Effector CD4-positive, alpha-beta T cell (primary cell): ENCODE data around the gene POU2AF1.

Source experiments
- DNase-seq: peaks from one replicate; pipeline ENCODE4 v3.0.0-alpha.2; 2020

POU2AF1 gene

GRCh38 chr11:111310088-111310487 lies 69.0 kb downstream of the POU2AF1 start:
- no peak for DNase-seq

- DNase-seq, result no peak
These were observed 69.7 kb downstream of the POU2AF1 start for GRCh38 chr11:111309215-111309915.

- DNase-seq, result no peak
These were observed 70.9 kb downstream of the POU2AF1 start for GRCh38 chr11:111308140-111308539.

- DNase-seq, result no peak
These were observed 71.5 kb downstream of the POU2AF1 start for GRCh38 chr11:111307472-111308108.

GRCh38 chr11:111306321-111306720 lies 72.8 kb downstream of the POU2AF1 start:
- no peak for DNase-seq

- no peak for DNase-seq
These were observed 73.2 kb downstream of the POU2AF1 start for GRCh38 chr11:111305876-111306275.

GRCh38 chr11:111305162-111305802 lies 73.8 kb downstream of the POU2AF1 start:
- no peak for DNase-seq

- DNase-seq, result no peak
These were observed 75.6 kb downstream of the POU2AF1 start for GRCh38 chr11:111303461-111303860.

GRCh38 chr11:111302298-111302697 lies 76.8 kb downstream of the POU2AF1 start:
- DNase-seq, result no peak
